A549 (cell line): ENCODE data around the gene SERF1B.
"Not testable (repeated sequence)": the region's sequence is repeated elsewhere in the genome, so short reads cannot be mapped to it uniquely, and the experiment has no call there.

Experiments used
- BHLHE40 ChIP-seq: IDR thresholded peaks from 2 replicates; pipeline ENCODE4 v1.6.1; 2012; ENCODE audit warnings: low read depth, low read length, inconsistent platforms
- CEBPB ChIP-seq, 2 experiments: fragments of >200 bp in 1 of 2; sonication (Bioruptor Twin) in 1 of 2; formaldehyde crosslinking in 1 of 2; IDR thresholded peaks; 2 replicates each; pipeline ENCODE4 v1.6.1; 2012 to 2016
- CTCF ChIP-seq: fragments of >200 bp; sonication (Bioruptor Twin); formaldehyde crosslinking; IDR thresholded peaks from 3 replicates; pipeline ENCODE4 v1.5.1; 2016
- ELK1 ChIP-seq: fragments of 150-350 bp; IDR thresholded peaks from 2 replicates; pipeline ENCODE4 v1.6.1; 2014; ENCODE audit warnings: low read depth, mild to moderate bottlenecking, low read length
- FOXS1 ChIP-seq: fragments of 250-450 bp; sonication (Bioruptor Pico); IDR thresholded peaks from 2 replicates; pipeline ENCODE4 v1.5.0; 2020; ENCODE audit warnings: mild to moderate bottlenecking, moderate library complexity
- JUN ChIP-seq, 2 experiments: fragments of >200 bp; sonication (Bioruptor Twin); formaldehyde crosslinking; IDR thresholded peaks; 2 replicates in 1 of 2; 3 replicates in 1 of 2; pipeline ENCODE4 v1.6.1; 2016 to 2017
- KDM5A ChIP-seq: fragments of 200-600 bp; sonication (generic); IDR thresholded peaks from 2 replicates; pipeline ENCODE4 v1.6.1; 2016; ENCODE audit warnings: antibody characterized with exemption, mild to moderate bottlenecking
- MYC ChIP-seq: IDR thresholded peaks from 2 replicates; pipeline ENCODE4 v1.6.1; 2012; ENCODE audit warnings: mild to moderate bottlenecking, inconsistent platforms, low read length, improper control_type of control experiment, borderline replicate concordance
- NFE2L2 ChIP-seq: fragments of 150-350 bp; conservative IDR thresholded peaks from 2 replicates; pipeline ENCODE4 v1.6.1; 2014; ENCODE audit warnings: low read length
- RCOR1 ChIP-seq: fragments of 150-350 bp; IDR thresholded peaks from 2 replicates; pipeline ENCODE4 v1.6.1; 2014; ENCODE audit warnings: antibody characterized with exemption, low read length, low read depth
- REST ChIP-seq: fragments of 200-600 bp; sonication (generic); IDR thresholded peaks from 2 replicates; pipeline ENCODE4 v1.6.1; 2016; ENCODE audit warnings: antibody characterized with exemption, mild to moderate bottlenecking, moderate library complexity
- RFX5 ChIP-seq: fragments of 450-650 bp; IDR thresholded peaks from 2 replicates; pipeline ENCODE4 v1.7.1; 2014; ENCODE audit warnings: antibody characterized with exemption, mild to moderate bottlenecking, moderate library complexity
- SMC3 ChIP-seq: fragments of >200 bp; sonication (Bioruptor Twin); formaldehyde crosslinking; IDR thresholded peaks from 3 replicates; pipeline ENCODE4 v1.6.1; 2018; ENCODE audit warnings: inconsistent platforms

GRCh38 chr5:70025845-70026145, 744 bp downstream of the SERF1B start:
- not testable (repeated sequence) for TF ChIP-seq ELK1; CTCF; NFE2L2; RFX5; KDM5A; RCOR1; JUN (IDR thresholded peaks at IDR 0.05); REST; BHLHE40; MYC; CEBPB (IDR thresholded peaks at IDR 0.05); SMC3; FOXS1
